Measurements from ENCODE around the gene SLC25A3.
"Not testable (repeated sequence)": the region's sequence is repeated elsewhere in the genome, so short reads cannot be mapped to it uniquely, and the experiment has no call there.

SLC25A3 gene

DNA sequence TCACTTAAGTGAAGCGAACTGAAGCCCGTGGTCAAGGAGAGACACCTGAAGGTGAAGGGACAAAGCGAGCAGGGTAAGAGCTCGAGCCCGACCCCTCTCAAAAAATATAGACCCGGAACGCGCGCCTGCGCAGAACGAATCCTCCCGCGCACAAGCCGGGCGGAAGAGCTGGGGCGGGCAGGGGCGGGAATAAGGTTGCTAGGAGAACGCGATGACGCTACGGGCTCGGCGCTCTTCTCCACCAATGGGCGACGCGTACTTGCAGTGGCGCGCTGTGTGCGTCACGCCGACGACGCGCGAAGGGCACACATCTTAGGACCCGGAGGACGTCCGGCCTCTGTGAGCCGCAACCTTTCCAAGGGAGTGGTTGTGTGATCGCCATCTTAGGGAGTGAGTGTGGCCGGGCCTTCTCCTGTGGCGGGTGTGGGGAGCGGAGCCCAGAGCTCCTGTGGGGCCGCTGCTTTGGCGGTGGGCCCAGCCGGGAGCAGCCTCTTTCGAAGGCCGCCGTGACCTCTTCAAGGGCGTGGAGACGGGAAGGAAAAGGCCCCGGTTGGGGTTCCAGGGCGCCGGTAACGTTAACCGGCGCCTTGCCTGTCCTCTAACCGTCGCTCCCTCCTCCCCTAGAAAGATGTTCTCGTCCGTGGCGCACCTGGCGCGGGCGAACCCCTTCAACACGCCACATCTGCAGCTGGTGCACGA is at the start of gene SLC25A3:
Gene SLC25A3, plus strand, starts transcription at position 336 of the 699 bp plus-strand sequence. Its CDS starts 293 bp downstream, at position 629.
- DNase-seq (ENCODE audit: low read depth in 2 of 2), result peak; percentile 87 to 92

DNA sequence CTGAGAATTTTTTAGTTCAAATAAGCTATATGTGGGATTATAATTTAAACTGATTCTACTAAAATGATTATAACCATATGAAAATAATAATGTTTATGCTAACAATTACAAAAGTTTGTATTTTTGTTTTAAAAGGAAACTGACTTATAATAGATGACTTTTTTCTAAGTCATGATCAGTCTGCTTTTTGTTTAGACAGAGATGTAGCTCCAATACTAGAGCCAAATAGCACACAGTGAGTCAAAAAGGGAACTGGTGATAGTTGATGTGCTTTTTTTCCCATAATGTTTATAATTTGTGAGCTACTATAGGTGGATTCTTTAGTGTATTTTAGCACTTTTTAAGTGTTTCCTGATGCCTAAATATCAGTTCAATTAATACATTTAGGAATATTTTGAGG is 49.8 kb upstream of the SLC25A3 start:
- DNase-seq (ENCODE audit: low read depth in 2 of 2), result no peak

DNA sequence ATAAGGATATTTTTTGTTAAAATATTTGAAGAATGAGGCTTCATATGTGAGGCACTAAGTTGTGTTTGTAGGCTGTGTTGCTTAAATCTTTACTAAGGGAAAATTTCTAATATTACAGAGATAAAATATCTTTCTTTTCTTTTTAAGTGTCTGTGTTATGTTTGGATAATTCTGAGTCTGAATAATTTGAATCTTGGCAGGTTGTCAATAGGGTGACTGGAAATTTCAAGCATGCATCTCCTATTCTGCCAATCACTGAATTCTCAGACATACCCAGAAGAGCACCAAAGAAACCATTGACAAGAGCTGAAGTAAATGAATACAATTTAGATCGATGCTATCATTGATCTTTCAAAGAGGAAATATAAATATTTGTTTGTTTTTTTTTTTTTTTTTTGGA is 48.7 kb upstream of the SLC25A3 start:
- DNase-seq (ENCODE audit: low read depth in 2 of 2), result no peak

DNA sequence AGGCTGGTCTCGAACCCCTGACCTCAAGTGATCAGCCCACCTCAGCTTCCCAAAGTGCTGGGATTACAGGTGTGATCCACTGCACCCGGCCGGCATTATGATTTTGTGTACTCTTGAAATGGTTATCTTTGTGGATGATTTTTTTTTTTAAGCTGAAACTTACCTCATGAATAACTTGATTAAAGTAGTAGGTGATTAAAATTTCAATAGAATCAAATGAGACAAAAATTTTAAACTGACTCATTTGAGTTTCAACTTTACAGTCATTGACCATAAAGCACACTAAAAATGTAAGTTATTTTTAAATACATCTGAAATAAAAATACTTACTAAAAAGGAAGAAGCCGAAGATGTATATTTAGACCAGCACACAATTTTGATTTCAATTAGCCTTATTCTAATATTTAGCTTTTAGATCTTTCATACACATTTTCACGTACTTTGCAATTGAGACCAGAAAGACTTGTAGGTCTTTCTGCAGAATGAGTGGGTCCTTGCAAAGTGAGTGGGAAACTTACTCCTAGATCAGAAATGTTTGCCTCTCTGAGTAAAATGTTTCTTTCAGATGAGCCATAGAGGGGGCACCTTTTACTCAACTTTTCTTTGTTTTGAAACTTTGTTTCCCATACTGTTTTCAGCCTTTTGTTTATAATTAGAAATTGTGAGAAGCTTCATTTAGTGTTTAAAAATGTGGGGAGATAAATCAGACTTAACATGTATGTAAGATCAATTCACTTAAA is 43.9 kb upstream of the SLC25A3 start:
- DNase-seq (ENCODE audit: low read depth in 2 of 2), result no peak

DNA sequence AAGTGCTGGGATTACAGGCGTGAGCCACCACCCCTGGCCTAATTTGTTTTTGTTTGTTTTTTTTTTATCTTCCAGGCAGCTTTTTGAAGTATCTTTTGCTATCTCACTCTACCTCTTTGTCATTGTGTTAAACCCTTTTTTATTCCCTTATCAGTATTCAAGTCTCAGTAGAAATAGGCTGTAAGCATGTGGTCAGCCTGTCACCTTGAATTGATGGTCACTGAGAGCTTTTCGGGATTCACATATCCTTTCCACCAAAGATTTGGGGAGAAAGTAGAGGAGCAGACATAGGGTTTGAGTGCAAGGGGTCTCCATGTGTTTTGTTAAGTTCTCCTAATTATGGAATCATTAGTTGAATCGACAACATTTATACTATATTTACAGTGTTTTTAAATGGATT is 41.7 kb upstream of the SLC25A3 start:
- no peak for DNase-seq (ENCODE audit: low read depth in 2 of 2)

DNA sequence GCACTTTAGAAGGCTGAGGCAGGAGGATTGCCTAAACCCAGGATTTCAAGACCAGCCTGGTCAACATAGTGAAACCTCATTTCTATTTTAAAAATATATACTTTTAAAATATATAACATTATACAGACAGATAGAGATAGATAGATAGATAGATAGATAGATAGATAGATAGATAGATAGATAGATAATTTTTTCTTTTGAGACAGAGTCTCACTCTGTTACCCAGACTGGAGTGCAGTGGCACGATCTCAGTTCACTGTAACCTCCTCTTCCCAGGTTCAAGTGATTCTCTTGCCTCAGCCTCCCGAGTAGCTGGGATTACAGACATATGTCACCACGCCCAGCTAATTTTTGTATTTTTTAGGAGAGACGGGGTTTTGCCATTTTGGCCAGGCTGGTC is 35.4 kb upstream of the SLC25A3 start:
- DNase-seq (ENCODE audit: low read depth in 2 of 2), result not testable (repeated sequence)

DNA sequence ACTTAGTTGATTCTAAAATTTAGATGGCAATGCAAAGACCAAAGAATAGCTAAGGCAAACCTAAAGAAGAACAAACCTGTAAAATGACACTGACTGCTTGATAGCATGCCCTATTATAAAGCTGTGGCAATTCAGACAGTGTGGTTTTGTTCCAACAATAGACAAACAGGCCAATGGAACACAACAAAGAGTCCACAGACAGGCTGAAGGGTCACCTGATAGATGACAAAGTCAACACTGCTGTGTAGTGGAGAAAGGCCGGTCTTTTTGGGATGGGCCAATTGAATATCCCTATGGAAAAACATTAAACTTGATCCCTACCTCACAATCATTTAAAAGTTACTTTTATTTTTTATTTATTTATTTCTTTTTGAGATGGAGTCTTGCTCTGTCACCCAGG is 33.8 kb upstream of the SLC25A3 start:
- no peak for DNase-seq (ENCODE audit: low read depth in 2 of 2)

DNA sequence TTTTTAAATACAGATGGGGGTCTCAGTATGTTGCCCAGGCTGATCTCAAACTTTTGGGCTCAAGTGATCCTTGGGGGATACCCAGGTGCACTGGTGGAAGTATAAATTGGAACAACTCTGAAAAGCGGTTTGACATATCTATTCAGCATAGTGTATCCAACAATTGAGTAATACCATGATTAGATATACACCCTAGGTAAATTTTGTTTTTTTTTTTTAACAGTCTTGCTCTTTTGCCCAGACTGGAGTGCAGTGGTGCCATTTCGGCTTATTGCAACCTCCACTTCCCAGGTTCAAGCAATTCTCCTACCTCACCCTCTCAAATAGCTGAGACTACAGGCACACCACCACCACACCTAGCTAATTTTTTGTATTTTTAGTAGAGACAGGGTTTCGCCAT is 31.6 kb upstream of the SLC25A3 start:
- DNase-seq (ENCODE audit: low read depth in 2 of 2), result no peak

DNA sequence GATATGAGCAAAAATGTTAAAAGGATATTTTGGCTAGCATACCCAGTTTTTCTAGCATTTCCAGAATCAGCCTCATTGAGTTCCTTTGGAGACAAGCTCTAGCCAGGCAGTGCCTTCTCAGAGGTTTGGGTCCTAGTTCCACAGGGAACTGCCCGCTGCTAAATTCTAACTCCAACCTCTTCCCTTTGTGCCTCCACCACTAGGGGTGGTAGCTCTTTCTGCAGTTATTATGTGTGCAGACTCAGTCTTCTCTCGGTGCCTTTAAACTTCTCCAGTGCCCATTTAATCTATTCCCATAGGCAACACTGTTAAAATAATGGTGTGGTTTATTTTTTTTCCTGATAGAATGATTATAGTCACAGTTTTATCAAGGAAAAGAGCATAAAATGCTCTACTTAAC is 21.5 kb upstream of the SLC25A3 start:
- DNase-seq (ENCODE audit: low read depth in 2 of 2), result no peak

DNA sequence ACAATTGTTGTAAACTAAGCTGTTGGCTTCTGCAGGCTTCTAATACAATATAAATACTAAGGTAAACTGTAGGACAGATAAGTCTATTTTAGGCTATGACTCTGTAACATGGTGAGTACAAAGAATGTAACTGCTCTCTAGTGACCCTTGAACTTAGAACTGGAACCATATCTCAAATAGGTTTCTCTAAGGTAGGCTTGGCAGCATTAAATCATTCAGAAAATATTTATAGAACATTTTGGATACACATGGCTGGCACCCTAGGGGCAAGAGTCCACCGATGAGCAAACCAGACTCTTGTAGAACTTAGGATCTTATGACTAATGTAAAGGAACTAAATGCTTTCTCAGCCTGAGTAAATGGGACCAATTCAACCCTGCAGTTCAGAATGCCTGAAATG is 19.4 kb upstream of the SLC25A3 start:
- no peak for DNase-seq (ENCODE audit: low read depth in 2 of 2)

DNA sequence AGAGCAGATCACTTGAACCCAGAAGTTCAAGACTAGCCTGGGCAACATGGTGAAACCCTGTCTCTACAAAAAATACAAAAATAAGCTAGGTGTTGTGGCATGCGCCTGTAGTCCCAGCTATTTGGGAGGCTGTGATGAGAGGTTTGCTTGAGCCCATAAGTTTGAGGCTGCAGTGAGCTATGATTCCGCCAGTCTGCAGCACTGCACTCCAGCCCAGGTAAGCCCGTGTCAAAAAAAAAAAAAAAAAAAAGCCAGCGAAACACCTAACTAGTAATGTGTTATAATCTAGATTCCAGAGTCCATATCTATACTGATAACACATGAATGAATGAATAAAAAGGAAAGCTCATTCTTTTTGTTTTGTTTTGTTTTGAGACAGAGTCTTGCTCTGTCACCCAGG is 18.5 kb upstream of the SLC25A3 start:
- no peak for DNase-seq (ENCODE audit: low read depth in 2 of 2)

DNA sequence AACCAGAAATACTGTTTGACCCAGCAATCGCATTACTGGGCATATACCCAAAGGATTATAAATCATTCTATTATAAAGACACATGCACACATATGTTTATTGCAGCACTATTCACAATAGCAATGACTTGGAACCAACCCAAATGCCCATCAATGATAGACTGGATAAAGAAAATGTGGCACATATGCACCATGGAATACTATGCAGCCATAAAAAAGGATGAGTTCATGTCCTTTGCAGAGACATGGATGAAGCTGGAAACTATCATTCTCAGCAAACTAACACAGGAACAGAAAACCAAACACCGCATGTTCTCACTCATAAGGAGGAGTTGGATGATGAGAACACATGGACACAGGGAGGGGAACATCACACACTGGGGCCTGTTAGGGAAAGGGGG is 16.7 kb upstream of the SLC25A3 start:
- not testable (repeated sequence) for DNase-seq (ENCODE audit: low read depth in 2 of 2)

DNA sequence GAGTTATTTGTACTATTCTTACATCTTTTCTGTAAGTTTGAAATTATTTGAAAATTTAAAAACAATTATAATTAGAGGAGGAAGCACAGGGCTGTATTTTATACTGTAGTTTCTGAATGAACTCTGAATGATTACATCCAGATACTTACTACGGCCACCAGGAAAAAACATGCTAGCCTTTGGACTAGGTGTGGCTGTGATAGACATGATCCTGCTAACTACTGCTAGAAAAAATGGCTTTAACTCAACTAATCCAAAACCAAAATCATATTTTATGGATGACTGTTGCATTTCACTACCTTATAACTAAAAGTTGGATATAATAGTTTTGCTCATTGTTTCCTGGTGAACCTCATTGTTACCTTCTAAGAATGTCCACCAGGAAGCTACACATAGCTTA is 15.1 kb upstream of the SLC25A3 start:
- no peak for DNase-seq (ENCODE audit: low read depth in 2 of 2)

DNA sequence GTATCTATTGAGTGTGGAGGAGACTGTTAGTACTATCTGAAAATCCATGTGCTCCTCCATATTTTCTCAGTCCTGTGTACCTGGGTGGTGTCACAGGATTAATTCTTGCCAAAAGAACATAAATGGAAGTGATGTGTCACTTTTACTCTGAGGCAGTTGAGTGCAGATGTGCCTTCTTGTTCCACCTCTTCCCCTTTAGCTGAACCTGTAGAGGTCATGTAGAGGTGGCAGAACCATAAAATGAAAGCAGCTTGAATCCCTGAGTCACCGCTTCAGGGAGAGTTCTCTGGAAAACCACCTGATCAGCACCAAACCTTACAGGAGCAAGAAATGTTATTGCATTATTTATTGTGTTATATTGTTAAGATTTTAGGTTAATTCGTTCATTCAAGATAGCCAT is 14.7 kb upstream of the SLC25A3 start:
- DNase-seq (ENCODE audit: low read depth in 2 of 2), result no peak

DNA sequence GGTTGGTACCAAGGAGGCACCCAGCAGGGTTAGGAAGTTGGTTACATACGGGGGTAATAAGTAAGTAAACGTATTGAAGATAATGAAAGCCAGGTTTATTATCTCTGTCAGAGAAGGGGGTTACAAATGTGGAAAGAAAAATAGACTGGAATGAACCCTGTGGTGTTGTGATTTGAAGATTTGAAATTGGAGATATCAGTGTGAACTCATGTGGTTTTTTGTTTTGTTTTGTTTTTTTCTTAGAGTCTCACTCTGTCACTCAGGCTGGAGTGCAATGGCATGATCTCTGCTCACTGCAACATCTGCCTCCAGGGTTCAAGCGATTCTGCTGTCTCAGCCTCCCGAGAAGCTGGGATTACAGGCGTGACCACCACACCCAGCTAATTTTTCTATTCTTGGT is 14.1 kb upstream of the SLC25A3 start:
- no peak for DNase-seq (ENCODE audit: low read depth in 2 of 2)

DNA sequence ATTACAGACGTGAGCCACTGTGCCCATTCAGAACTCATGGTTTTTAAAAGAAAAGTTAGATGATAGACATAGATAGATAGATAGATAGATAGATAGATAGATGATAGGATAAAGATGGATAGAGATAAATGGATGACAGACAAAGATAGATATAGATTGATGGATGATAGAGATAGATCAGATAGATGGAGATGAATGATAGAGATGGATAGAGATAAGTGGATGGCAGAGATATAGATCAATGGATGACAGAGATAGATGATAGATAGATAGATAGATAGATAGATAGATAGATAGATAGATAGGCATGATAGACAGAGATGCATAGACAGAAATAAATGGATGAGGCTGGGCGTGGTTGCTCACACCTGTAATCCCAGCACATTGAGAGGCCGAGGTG is 13.7 kb upstream of the SLC25A3 start:
- no peak for DNase-seq (ENCODE audit: low read depth in 2 of 2)

DNA sequence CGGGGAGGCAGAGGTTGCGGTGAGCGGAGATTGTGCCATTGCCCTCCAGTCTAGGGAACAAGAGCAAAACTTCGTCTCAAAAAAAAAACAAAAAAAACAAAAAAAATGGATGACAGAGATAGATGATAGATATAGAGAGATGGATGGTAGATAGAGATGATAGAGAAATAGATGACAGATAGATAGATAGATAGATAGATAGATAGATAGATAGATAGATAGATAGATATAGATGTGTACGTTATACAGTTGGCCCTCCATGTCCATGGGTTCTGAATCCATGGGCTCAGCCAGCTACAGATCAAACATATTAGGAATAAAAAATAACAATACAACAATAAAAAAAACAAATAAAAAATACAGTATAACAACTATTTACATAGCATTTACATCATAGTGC is 12.8 kb upstream of the SLC25A3 start:
- DNase-seq (ENCODE audit: low read depth in 2 of 2), result no peak

DNA sequence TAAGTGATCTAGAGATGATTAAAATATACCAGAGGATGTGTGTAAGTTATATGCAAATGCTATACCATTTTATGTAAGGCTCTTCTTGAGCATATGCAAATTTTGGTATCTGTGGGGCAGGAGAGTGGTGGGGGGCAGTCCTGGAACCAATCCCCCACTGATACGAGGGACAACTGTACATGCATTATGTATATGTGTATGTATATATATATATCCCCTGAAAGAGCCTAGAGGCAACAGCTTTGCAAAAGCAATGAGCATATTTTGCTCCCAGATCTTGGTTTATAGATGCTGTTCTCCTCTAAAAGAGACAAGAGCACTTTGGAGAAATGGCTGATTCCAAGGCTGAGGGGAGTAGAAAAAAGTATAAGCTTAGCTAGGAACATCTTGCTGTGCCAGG is 12.4 kb upstream of the SLC25A3 start:
- no peak for DNase-seq (ENCODE audit: low read depth in 2 of 2)

DNA sequence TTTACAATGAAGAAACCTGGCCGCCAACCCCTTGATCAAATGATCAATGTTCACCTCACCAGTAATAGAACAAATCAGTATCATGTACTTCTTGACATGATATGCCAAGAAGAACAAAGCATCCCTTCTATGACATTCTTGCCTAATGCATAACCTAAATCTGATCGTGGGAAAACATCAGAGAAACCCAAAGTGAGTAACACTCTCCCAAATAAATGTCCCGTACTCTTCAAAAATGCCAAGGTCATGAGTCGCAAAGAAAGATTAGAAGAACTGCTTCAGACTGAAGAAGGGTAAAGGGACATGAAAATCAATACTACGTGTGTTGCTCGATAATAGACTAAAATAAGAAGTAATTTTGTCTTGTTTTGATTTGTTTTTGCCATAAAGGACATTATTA is 11.4 kb upstream of the SLC25A3 start:
- no peak for DNase-seq (ENCODE audit: low read depth in 2 of 2)

DNA sequence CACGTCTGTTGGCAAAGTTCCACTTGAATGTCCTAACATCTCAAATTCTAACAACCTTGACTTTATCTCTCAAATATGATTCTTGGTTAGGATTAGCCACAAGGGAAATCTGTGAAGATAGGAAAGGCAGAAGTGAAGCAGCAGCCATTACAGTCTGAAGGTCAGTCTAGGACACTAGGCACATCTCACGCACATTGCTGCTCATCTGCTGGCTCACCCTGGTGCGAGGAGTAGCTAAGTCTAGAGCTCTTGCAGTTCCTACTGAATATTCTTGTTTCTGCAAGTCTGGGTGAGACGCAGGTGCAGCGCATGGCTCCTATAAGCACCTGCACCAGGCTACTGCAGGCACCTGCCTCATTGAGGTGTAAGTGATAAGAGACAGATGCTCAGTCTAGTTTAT is 6.4 kb upstream of the SLC25A3 start:
- DNase-seq (ENCODE audit: low read depth in 2 of 2), result no peak

DNA sequence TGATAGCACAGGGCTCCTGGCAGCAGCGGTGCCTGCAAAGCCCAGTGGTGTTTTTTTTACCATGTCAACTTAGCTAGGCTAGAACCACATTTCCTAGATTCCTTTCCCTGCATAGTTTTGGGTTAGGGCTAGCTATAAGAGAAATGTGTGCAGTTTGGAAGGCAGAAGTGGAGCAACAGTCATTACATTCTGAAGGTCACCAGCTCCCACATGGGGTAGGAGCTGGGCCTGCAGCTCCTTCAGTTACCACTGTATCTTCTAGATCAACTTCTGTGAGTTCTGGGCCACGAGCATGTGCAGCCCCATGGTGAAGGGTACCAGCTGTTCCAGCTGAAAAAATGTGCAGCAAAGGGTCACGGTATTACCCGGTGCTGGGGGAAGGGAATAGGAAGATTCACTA is 2.3 kb upstream of the SLC25A3 start:
- DNase-seq (ENCODE audit: low read depth in 2 of 2), result no peak

DNA sequence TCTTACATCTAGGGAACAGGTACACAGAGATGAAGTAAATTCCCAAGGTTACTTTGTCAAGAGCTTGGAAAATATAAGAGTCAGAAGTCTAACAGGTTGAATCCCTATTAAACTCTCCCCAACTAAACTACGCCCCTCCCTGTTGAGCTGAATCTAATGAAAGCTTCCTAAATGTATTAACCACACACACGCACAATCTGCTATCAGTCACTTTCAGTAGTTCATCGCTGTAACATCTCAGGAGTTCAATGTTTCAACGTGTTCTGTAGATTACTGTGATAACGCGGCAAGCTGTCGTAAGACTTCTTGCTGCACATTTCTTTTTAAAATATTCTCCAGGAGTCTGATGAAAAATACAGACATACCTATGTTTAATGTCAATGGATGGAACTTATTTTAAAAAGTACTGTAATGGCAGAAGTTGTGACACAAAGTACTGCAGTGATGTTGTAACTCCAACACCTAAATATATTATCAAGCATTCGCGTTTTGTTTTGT is 612 bp upstream of the SLC25A3 start:
- no peak for DNase-seq (ENCODE audit: low read depth in 2 of 2)

DNA sequence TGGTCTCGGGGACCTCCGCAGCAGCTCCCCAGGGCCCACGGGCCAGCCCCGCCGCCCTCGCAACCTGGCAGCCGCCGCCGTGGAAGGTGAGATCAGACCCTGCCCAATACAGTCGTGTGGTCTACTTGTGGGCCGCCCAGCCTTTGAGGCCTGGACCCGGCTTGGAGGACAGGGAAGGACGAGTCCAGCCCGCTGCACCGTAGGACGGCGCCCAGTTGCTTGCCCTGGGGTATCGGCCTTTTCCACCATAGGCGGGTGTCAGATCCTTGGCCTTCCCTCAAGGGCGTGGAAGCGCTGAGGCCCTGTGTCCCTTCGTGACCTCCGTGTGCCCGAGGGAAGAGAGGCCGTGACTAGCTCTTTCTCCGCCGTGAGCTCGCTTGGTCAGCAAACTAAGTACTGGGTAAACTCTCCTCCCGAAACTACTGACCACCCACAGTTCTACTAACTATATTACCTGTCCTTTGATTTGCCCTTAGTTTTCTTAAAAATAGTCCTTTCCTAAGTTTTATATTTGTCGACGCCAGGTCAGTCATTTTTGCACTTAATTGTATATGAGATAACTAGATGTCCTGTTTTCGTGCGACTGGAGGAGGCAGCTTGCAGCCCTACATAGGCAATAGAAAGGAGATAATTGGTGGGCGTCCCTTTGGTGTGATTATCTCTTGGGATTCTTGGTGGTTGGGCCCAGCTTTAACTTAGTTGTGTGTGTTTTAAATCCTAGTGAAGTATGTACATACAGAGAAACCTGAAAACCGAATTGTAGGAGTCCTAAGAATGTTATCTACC is 757 bp downstream of the SLC25A3 start:
- no peak for DNase-seq (ENCODE audit: low read depth in 2 of 2)
